NCI-H774 (cell line): Measurements from ENCODE around the gene CHRM4.

Experiments
- DNase-seq: peaks from one replicate; lab custom pipeline; 2025; lab: John Stamatoyannopoulos, UW

CHRM4 gene

DNA sequence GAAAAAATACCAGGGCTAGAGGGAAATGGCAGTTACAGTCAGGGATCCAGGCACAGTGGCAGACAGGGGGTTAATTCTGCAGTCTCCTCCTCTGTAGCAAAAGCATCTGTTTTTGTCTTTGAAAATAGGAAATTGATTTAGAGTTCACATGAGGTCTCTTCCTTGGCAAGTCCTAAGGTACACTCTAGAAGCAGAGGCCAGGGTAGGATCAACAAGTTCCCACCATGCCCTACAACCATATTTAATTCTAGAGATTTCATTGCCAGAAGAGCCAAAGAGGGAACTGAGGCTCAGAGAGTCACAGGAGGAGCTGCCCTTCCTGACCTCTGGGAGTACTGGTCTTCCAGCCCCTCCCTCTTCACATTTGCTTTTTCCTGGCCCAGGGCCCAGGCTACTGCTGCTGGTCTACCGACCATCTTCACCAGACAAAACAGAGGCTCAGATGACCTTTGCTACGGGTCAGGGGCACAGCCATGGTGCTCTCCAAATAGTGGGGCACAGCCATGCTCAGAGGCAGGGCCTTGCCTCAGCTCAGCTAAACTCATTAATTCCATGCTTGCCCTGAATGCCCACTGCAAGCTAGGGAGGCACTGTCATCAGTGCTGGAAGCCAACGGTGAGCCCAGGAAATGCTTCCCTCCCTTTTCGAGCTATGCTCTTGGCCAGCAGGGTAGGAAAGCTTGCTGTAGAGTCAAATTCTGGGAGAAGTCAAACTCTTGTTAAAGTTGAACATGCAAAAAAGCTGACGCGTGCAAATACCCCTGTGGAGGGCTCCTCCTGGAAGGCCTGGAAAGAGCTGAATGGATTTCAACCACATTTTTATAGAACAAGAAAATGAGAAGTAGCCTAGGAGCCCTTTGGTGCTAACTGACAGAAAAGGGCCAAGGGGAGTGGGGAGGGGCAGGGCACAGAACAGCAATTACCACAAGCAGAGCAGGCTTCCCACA, 11.7 kb upstream of the CHRM4 start:
- DNase-seq = no peak

DNA sequence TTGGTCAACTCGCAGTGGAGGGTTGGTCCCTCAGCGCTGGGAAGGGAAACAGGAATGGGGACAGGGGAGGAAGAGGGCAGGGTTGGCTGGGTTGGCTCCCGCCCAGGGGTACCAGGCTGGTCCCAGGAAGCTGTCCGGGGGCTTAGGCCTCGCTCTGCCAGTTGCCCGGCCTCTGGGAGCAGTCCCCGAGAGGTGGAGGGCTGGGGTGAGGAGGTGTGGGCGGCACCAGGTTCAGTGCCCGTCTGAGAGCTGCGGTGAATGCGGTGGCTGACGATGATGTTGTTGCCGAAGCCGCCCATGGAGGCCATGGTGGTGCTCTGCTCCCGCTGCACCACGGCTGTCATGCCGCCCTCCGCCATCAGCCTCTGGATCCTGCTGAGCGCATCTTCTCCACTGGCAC, 6.0 kb upstream of the CHRM4 start:
- no peak for DNase-seq

DNA sequence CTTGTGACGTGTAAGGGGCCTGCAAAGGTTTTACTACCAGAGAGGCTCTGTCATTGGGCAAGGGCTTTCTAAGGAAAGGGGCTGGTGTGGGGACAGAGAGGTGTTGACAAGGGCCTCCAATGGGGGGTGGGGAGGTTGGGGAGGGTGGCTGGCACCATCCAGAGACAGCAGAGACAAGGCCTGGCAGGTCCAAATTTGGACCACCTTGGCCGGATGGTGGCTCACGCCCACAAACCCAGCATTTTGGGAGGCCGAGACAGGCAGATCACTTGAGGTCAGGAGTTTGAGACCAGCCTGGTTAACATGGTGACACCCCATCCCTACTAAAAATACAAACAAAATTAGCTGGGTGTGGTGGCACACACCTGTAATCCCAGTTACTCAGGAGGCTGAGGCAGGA, 2.2 kb upstream of the CHRM4 start:
- no peak for DNase-seq

DNA sequence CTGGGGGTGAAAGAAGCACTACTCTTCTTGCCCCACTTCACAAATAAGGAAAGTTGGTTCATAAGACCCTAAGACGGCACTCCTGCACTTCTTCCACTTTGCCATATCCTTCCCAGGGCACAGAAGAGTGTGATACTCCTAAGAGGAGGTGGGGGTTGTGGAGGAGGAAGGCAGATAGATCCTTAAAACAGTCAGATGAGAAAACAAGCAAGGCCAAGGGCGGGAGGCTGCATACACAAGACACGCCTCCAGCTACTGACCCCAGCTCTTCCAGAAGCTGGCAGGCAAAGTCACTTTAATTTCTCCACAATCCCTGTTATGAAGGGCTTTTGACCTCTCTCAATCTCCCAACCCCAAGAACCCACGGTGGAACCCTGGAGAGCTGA, 1.6 kb upstream of the CHRM4 start:
- no peak for DNase-seq

DNA sequence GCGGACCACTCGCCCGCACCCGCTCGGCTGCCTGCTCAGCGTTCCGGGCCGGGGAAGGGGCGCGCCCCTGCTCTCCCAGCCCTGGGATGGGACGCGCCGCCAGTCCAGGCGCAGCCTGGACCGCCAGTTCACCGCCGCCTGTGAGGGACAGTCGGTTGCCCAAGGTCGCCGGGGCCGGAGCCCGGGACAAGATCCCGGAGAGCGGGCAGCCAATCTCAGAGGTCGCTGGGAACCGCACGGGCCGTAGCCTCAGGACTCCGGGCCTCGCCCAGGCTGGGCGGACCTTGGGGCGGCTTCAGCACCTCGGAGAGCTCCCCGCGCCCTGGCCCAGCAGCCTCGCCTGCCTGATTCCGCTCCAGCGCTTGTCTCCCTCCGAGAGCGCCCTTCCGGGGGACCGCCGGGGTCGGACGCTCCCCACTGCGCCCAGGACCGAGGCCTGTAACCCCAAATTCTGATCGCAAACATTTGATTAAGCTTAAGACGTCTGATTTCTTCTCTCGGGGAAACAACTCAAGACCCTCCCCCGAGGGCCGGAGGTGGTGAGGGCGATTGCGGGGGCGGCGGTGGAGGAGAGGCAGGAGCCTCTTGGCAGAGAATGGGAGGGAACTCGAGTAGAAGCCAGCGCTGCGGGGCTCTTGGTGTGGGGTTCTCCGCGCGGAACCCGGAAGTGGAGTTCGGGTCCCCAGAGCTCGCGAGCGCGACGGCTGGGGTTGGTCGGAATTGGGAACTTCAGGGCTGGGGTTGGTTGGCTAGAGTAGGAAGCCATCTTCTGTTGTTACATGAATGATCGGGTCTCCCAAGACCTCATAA, 1.1 kb upstream of the CHRM4 start:
- DNase-seq = peak; percentile 71

DNA sequence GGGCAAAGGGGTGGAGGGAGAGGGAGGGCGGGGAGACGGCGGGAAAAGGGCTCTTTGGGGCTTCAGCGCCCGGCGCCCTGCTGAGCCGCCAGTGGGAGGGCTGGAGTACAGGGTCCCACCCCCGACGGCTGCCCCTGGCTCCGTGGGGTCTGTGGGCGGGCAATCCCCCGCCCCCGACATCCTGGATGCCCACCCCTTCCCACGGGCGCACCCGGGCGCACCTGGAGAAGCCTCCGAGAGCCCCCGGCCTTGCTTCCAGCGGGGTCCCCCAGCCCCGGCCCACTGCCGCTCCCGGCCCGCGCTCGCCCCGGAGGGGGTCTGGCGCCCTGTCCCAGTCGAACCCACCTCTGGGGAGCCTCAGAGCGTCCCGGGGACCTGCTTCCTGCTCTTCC, 394 bp downstream of the CHRM4 start:
- no peak for DNase-seq

DNA sequence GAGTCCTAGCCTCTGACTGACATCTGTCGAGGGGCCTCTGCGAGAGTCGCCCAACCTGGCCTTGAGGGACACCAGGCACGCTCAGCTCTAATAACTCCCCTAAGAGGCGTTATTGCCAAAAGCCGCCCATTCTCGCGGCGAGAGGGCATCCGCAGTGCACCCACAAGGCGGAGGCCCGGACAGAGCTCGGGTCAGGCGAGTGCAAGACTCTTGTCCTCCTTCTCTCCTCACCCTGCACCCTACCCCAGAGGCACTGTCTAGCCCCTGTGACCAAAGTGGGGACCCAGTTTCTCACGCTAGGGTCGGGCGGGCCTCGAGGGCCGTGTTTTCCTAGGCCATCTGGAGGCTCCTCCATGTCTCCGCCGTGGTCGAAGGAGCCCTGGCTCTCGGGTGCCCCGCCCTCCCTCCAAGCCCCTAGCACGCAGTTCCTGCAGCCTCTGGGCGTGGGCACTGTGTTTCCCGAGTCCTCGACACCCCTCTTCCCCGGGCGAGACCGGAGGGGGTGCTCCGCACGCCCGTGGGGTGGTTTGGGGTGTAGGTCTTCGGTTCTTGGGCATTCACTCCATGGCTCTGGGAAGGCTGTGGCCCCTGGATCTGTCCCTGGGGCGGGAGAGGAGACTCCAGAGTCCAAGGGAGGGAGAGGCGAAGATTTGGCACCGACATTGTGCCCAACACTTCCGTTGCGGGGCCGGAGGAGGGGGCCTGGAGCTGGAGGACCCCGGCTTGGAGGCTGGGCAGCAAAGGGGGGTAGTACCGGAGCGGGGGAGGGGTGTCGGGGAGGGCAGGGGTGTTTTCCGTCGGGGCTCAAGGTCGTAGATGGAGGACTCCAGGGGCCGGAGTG, 1.0 kb downstream of the CHRM4 start:
- DNase-seq = no peak

DNA sequence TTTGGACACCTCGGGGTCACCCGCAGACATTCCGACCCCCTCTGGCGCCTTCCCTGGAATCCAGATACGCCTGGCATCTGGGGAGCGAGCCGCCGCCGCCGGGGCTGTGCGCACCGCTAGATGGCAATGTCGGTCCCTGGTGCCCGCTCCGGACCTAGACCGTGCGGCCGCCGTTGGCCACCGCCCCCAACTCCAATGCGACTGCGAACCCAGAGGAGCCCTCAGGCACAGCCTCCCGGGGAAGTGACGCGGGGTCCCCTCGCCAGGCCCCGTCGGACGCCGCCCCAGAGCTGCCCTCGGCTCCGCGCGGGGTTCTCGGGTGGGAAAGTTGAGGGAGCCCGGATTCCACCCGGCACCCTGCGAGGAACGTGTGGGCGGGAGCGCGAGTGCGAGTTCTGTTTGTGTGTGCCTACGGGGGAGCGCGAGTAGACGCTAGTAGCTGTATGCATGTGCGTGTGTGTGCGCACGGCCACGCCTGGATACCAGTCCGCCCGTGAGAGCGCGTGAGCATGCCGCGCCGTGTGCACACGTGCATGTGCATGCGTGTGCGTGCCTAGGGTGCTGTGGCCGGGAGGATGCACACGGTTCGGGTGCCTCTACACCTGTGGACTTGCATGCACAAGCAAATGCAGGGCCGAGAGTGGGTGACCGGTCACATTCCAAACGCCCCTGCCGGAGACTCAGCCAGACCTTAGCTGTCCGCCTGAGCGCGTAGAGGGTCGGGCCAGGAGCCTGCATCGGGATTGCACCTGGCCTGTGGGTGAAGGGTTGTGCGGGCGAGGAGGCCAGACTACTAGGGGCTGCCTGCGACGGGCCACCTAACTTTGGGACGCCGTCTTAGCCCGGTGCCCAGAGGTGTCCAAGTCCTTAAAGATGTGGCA, 1.9 kb downstream of the CHRM4 start:
- peak; percentile 52 for DNase-seq

DNA sequence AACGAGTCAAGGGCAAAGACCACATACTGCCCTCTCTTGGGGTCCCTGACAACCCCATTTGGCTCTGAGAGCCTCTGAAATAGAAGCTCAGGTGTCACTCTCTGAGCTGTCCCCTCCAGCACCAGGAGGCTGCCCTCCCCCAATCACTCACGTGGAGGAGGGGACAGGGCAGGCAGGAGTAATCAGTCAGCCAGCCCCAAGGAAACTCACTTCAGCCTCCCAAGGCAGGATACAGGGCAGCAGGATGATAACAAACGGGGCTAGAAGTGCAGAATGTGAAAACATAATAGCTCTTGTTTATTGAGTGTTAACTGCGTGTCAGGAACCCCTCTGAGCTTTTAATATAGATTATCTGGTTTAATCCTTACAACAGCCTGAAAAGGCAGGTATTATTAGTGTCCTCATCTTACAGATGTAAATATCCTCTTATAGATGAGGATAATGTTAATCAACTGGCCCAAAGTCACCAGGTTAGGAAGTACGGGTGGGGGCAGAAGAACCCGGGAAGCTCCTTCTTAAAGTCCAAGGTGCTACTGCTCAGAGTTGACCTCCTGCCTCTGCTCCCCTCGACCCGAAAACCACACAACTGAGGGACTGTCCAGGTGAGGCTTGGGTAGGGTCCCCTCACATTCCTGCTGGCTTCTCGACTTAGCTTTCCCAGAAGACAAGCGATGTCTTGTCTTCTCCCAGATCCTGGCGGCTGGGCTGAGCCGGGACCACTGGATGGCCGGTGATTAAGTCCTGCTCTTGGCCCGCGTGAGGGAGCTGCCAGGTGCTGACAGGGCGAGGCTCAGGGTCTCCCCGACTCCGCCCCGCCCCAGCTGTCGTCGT, 2.7 kb downstream of the CHRM4 start:
- DNase-seq = no peak

DNA sequence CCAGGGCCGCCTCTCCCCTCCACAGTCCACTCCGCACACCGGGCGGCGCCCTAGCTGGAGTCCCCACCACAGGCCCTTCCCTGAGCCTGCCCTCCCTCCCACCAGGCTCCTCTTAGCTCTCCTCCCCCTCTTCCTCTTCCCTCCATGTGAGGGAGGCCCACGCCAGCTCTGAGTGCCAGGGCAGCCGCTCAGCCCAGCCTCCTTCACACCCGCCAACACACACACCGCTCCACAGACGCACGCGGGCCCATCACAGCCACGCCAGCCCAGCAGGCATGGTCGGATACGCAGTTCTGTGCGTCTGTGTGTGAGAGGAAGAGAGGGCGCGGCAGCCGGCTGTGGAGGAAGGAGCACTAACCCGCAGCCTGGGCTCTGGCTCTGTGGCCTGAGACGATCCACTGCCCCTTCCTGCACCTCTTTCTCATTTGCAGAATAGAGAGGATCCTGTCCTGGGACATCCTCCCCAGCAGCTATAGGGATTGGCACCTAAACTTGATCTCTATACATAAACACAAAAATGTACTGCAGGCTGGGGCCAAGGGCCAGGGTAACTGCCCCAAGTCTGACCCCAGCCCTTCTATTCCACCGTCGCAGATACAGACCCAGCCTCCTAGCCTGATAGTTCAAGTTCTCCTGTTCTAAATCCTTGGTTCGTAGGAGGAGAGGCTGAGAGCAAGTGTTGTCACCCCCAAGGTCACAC, 3.5 kb downstream of the CHRM4 start:
- no peak for DNase-seq

DNA sequence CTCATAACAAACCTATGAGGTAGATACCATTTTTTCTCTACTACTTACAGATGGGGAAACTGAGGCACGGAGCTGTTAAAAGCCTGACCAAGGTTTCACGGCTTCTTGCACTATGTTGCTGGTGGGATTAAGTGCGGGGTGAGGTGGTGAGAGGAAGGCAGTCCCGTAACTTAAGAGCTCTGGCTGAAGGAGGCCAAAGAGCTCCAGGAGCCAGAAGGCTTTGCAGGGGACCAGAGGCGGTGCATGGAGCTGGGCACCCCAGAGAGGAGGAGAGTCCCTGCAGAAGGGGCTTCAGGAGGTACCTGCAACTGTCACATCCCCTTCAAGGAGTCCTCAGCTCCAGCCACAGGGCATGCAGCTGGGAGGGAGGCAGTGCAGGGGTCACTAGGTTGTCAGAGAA, 4.1 kb downstream of the CHRM4 start:
- DNase-seq = no peak

DNA sequence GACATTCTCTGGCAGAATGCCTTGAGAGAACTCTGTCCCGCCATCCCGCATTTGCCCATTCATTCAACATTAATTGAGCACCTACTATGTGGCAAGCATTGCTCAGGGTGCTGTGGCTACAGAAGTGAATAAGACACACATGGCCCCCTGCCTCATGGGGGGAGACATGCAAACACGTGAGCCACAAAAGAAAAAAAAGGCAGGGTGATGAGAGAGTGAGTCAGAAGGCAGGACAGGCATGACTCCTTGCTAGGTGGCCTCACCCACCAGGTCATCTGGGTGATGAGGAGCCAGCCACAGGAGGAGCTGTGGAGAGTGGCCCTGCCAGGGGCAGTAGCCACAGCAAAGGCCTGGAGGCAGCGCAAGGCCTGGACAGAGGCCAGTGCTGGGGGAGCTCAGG, 4.9 kb downstream of the CHRM4 start:
- no peak for DNase-seq

DNA sequence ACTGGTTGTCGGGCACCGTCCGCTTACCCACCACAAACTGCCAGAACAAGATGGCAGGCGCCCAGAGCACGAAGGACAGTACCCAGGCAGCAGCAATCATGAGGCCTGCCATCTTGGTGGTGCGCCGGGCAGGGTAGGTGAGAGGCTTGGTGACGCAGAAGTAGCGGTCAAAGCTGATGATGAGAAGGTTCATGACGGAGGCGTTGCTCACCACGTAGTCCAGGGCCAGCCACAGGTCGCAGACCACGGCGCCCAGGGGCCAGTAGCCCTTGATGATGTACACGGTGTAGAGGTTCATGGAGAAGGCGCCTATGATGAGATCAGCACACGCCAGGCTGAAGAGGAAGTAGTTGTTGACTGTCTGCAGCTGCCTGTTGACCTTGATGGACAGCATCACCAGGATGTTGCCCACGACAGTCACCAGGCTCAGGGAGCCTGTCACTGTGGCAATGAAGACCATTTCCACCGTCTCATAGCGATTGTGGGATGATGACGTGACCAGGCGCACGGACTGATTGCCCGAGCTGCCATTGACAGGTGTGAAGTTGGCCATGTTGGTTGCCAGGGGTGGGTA, 5.5 kb downstream of the CHRM4 start:
- DNase-seq = no peak

DNA sequence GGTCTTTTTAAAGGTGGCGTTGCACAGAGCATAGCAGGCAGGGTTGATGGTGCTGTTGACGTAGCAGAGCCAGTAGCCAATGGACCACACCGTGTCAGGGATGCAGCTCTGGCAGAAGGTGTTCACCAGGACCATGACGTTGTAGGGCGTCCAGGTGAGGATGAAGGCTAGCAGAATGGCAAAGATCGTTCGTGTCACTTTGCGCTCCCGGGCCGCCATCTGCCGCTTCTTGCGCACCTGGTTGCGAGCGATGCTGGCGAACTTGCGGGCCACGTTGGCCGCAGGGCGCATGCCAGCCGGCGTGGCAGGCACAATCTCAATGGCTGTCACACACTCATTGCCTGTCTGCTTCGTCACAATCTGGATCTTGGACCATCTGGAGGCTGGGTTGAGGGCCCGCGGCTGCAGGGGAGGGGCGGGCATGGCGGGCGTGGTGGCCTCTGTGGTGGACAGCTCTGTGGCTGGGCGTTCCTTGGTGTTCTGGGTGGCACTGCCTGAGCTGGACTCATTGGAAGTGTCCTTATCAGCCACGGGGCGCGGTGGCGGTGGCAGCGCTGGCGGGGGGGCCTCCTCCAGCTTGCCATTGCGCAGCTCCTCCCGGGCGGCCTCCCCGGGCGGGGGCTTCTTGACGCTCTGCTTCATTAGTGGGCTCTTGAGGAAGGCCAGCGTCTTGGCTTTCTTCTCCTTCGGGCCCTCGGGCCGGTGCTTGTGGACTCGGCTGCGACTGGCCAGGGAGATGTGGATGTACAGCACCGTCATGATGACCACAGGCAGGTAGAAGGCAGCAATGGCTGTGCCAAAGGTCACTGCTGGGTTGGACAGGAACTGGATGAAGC, 6.2 kb downstream of the CHRM4 start:
- DNase-seq = no peak

DNA sequence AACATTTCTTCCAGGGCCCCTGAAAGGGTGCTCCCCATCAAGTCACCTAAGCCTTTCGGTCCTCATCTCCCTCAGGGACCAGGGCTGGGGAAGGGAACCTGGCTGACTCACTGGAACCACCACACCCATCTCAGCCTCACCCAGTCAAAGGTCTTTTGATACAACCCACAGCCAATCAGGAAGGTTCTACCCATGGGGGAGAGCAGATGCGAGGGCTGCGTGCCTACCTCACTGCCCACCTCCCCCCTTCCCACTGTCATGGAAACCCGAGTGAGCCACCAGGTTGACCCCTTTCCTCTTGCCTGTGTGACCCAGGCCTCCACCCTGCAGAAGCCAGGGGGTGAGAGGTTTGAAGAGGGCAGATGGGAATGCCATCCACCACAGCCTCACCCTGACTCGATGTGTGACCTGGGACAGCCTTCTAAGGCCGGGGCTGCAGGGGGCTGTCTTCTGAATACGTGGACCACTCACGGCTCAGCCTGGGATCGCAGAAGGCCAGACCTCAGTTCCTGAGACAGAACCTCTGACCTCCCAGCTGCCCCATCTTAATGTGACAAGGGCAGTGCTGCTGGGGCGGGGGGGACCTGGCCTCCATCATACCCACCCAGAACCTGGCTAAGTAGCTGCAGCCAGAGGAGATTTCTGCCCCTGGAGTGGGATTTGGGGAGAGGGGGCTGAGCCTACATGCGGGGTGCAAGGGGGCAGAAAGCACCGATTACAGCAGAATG, 7.4 kb downstream of the CHRM4 start:
- DNase-seq = no peak

DNA sequence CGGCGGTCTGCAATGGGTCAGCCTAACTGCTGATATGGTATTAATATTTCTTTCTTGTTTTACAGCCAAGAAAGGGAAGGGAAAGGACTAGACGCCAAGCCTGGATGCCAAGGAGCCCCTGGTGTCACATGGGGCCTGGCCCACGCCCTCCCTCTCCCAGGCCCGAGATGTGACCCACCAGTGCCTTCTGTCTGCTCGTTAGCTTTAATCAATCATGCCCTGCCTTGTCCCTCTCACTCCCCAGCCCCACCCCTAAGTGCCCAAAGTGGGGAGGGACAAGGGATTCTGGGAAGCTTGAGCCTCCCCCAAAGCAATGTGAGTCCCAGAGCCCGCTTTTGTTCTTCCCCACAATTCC, 8.2 kb downstream of the CHRM4 start:
- DNase-seq = no peak

DNA sequence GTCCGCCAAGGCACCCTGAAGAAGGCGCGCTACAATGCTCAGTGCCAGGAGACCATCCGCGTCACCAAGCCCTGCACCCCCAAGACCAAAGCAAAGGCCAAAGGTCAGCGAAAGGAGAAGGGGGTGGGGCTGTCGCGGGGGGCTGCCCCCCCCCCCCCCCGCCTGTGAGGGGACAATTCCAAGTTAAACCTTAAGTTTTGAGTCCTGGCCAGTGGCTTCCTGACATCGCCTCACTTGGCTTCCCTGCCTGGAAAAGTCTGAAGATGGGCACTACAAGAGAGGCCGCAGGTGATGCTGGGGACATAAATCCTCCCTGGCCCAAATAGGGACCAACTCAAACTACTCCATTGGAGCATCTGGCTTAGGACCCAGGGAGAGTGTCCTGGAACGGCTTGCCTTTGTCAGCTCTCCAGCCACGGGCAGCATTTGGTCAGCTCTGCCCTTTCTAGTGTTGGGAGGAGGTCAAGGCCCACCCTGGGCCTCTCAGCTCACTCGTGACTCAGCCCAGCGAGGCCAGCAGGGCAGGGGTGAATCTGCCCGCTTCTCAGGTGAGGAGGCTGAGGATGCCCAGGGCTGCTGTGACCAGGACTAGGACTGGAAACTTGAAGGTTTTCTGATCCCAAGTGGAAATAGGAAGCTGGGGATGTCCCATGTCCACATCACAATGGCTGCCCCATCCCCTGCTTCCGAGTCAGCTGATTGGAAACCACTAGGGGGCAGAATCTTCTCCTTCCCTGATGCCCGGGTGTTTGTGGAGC, 8.8 kb downstream of the CHRM4 start:
- no peak for DNase-seq
